Measurements from ENCODE around the gene RTL10. TPM values are rescaled to one million over a fixed set of nuclear protein-coding genes. Genes with fewer than 3 reads are reported as not detected.

The RTL10 gene
- total RNA-seq, 1 experiment from 2014 or later = 24.4 TPM

- H3K56ac ChIP-seq (ENCODE audit: insufficient read length, low read depth, low read length) = no peak overlapping the region
- no peak overlapping the region for H2BK15ac ChIP-seq (ENCODE audit: low read depth, low read length)
- Mint-ChIP-seq H3K4me1 (peaks cover 19 to 26% of the 10 kb centered on the region in 2 experiments), H3K27ac (no peak overlapping the region), H3K9me3 (no peaks in the 10 kb centered on the region), H3K4me3 (no peak overlapping the region), H3K36me3 (ENCODE audit: insufficient read depth in 1 of 3, low read depth in 3 of 3) (no peaks in the 10 kb centered on the region), H3K27me3 (ENCODE audit: low read depth) (no peaks in the 10 kb centered on the region)
- no peak overlapping the region for H2AFZ ChIP-seq (ENCODE audit: low read length)
- H3K79me2 ChIP-seq (ENCODE audit: insufficient read depth, low read length) = no peaks in the 10 kb centered on the region
- no peak overlapping the region for H3K4ac ChIP-seq (ENCODE audit: low read depth, low read length)
- H4K5ac ChIP-seq (ENCODE audit: insufficient read length, low read depth, low read length) = no peak overlapping the region
- H2BK5ac ChIP-seq (ENCODE audit: insufficient read length, low read length) = no peak overlapping the region
- H3K9ac ChIP-seq (ENCODE audit: extremely low read depth, insufficient read length, low read length) = no peak overlapping the region
- H4K20me1 ChIP-seq (ENCODE audit: control insufficient read depth, insufficient read depth, insufficient read length) = no peaks in the 10 kb centered on the region
- H3K23me2 ChIP-seq (ENCODE audit: insufficient read length, low read depth, low read length, poor library complexity, severe bottlenecking) = no peaks in the 10 kb centered on the region
- TF ChIP-seq CTCF (conservative IDR thresholded peaks at IDR 0.05) = no peak
- no peak overlapping the region for H2AK5ac ChIP-seq (ENCODE audit: insufficient read length, low read length)
- no peak overlapping the region for H2BK20ac ChIP-seq (ENCODE audit: low read depth, low read length, poor library complexity, severe bottlenecking)
- no peak overlapping the region for H4K91ac ChIP-seq (ENCODE audit: insufficient read length, low read depth, low read length)
- no peaks in the 10 kb centered on the region for H3K79me1 ChIP-seq (ENCODE audit: insufficient read depth, low read depth, low read length, poor library complexity, severe bottlenecking)
- no peak for DNase-seq
- no peak overlapping the region for H3T11ph ChIP-seq (ENCODE audit: low read length)
- no peaks in the 10 kb centered on the region for H3K9me3 ChIP-seq (ENCODE audit: control insufficient read depth, low read depth, low read length)
- H4K8ac ChIP-seq (replicated peaks; ENCODE audit: insufficient read length, low read depth, low read length) = no peak overlapping the region
- no peaks in the 10 kb centered on the region for H3K4me1 ChIP-seq (ENCODE audit: insufficient read depth, low read length)
- no peak overlapping the region for H3K18ac ChIP-seq (ENCODE audit: insufficient read length, low read depth, low read length)
- no peak overlapping the region for H3K4me2 ChIP-seq (ENCODE audit: insufficient read depth, insufficient read length, low read length)
- H3K27ac ChIP-seq (ENCODE audit: insufficient read length, low read depth, low read length) = no peak overlapping the region
- no CpG with 5 or more reads among the region's 3 CpGs for WGBS (ENCODE audit: extremely low coverage, insufficient read length, low lambda C conversion rate)
- no peaks in the 10 kb centered on the region for H3K27me3 ChIP-seq (ENCODE audit: insufficient read depth, low read length)
- no peak overlapping the region for H3K14ac ChIP-seq (ENCODE audit: insufficient read depth, low read length)
- no peak overlapping the region for H3K23ac ChIP-seq (ENCODE audit: insufficient read length, low read depth, low read length)
- H2BK12ac ChIP-seq (ENCODE audit: insufficient read length, low read depth, low read length) = no peak overlapping the region
- H2BK120ac ChIP-seq (ENCODE audit: low read depth, low read length, poor library complexity, severe bottlenecking) = no peak overlapping the region
Measured at GRCh38 chr22:19866665-19867009, 12.0 kb upstream of the RTL10 start.

Data from H9 (cell line).